ENCODE results near the gene ZNF750.

DNA sequence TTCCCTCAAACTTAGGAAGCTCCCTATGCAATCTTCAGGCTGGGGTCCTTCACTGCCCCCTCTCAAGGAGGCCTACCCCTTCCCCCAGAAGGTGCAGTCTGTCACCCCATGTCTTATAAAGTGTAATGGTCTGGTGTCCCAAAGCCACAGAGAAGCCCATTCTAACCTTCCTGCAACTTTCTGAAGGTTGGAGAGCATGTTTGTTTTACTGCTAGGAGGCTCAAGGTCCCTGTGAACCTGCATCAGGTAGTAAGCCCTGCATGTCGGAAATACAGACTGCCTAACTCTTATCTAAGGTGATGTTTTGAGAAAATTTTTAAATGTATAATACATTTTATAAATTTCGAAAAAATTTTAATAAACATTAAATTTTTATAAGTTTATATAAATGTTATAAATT lies 18.3 kb downstream of the ZNF750 start:
- TF ChIP-seq, protein P1, sequence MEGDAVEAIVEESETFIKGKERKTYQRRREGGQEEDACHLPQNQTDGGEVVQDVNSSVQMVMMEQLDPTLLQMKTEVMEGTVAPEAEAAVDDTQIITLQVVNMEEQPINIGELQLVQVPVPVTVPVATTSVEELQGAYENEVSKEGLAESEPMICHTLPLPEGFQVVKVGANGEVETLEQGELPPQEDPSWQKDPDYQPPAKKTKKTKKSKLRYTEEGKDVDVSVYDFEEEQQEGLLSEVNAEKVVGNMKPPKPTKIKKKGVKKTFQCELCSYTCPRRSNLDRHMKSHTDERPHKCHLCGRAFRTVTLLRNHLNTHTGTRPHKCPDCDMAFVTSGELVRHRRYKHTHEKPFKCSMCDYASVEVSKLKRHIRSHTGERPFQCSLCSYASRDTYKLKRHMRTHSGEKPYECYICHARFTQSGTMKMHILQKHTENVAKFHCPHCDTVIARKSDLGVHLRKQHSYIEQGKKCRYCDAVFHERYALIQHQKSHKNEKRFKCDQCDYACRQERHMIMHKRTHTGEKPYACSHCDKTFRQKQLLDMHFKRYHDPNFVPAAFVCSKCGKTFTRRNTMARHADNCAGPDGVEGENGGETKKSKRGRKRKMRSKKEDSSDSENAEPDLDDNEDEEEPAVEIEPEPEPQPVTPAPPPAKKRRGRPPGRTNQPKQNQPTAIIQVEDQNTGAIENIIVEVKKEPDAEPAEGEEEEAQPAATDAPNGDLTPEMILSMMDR (IDR thresholded peaks at IDR 0.05; ENCODE audit: insufficient read depth, low read depth, low read length): no peak
- TF ChIP-seq EZH2 (IDR thresholded peaks at IDR 0.05; ENCODE audit: insufficient read depth, low read length): no peak
